Activated CD4-positive, CD25-positive, alpha-beta regulatory T cell treated with anti-CD3 and anti-CD28 coated beads, Interleukin-2, amount 50 U/mL, for 24 hours (primary cell): ENCODE measurements around the gene EDIL3.
"Not testable (repeated sequence)": the region's sequence is repeated elsewhere in the genome, so short reads cannot be mapped to it uniquely, and the experiment has no call there.

Source experiments
- ATAC-seq, 2 donors: fragments of 150-1000 bp; cut with Tn5 transposase; one replicate each; pipeline ENCODE4 v1.10.0; 2021; ENCODE audit warnings: mild to moderate bottlenecking in 1 of 2, moderate library complexity in 1 of 2

The EDIL3 gene

DNA sequence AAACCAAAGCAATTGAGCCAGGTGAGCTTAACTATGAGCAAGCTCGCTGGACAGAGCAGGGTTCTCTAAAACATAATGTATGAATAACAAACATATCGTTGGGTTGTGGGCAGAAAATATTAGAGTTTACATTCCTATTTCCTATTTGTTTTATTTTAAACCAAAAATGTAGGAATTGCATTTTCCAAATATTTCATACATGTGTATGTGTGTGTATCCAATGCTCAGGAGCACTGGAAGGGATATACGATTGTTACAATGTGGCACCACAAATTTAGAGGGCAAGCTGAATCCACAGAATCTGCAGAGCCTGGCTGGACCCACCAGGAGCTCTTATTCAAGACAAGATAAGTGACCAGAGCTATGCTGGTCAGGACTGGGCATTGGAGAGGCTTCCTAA is 338.7 kb downstream of the EDIL3 start:
- no peak for ATAC-seq

DNA sequence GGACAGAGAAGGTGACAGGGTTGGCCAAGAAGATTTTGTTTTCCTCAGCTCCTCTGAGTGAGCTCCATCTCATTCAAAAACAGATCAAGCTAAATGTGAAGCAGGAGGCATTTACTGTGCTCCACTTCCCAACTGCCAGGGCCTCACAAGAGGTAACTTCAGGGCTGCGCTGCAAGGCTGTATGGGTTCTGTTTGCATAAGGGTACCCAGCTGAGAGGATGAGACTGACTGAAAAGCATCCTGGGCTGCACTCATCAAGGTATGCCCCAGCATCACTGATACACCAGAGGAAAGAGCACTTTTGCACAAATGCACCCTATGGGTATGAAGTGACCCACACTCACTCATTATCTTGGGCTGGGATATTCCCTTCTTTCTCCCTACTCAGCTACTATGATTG is 347.8 kb downstream of the EDIL3 start:
- no peak for ATAC-seq

DNA sequence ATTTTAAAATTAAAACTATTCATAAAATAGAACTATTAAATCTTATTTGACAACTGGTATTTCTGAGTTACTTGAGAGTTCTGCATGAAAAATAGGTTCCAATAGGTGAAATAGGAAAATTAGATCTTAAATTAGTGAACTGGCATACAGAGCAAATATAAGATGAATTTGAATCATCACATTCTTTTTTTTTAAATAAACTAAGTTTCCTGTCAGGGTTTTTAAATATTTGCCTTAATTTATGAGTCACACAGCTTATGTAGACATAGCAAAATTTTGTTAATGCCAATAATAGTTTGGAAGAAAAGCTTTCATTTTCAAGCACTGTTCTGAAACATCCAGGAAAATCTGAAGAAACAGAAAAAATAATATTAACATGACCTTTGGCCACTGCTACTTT is 352.4 kb downstream of the EDIL3 start:
- no peak for ATAC-seq

DNA sequence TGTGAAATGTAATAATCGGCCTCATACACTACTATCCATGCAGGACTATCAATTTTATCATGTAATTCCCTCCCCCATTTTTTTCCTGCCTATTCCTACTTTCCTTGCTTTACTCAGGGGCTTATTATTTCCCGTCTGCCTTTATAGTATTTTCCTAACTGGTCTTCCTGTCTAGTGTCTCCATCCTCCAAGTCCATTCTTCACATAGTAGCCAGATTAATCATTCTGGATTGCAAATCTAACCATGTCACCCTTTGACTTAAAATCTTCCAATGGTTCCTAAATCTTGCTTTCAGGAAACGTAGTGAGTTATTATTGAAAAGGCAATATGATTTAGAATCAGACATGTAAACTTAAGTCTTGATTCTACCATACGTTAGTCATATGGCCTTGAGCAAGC is 356.6 kb downstream of the EDIL3 start:
- no peak for ATAC-seq

DNA sequence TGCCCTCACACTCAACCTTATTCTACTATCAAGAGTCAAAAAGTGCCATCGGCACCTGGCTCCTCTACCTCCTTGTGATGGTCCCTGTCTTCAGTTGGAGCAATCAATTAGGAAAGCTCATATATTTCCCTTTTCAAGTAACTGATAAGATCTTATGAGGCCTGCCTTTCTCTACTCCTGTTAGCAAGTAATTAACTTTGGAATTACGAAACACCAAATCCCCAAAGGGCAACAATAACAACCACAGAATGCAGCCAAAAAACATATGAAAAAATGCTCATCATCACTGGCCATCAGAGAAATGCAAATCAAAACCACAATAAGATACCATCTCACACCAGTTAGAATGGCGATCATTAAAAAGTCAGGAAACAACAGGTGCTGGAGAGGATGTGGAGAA is 366.2 kb downstream of the EDIL3 start:
- ATAC-seq: not testable (repeated sequence)

DNA sequence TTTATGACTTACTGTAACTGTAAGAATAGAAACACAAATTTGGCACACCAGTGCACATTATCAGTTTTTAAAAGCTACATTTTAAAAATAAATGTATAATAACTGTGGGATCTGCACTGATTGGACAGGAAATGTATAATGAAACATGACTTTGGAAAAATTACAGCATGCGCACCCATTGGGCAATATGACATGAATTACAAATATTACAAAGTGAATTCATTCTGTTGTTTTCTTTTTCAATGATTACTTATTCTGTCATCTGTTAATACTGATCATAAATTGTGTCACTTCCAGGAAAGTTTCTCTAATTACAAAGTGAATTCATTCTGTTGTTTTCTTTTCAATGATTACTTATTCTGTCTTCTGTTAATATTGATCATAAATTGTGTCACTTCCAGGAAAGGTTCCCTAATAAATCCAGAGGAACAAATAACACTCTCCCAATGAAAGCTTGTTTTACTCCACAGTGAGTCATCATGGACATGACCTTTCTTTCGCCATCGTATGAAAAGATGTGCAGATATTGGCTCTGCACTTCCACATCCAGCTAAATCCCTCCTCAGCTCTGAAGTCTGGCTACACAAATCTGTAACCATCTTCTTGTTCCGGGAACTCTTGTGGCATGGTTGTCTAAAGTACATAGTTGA is 367.0 kb downstream of the EDIL3 start:
- no peak for ATAC-seq

DNA sequence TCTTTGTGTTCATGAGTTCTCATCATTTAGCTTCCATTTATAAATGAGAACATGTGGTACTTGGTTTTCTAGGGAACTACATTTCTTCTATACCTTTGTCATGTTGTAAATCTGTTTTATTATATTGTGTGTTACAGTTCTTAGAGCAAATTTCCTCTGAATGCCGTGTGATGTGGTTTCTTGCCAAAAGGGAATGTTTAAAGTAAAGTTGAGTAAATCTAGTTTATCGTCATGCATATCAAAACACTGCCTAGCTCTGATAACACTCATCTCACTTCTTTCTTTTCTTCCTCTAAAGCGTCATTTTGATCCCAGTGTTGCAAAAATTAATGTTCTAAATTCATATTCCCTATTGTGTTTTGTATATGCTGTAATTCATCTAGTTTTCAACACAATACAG is 368.6 kb downstream of the EDIL3 start:
- ATAC-seq: no peak

DNA sequence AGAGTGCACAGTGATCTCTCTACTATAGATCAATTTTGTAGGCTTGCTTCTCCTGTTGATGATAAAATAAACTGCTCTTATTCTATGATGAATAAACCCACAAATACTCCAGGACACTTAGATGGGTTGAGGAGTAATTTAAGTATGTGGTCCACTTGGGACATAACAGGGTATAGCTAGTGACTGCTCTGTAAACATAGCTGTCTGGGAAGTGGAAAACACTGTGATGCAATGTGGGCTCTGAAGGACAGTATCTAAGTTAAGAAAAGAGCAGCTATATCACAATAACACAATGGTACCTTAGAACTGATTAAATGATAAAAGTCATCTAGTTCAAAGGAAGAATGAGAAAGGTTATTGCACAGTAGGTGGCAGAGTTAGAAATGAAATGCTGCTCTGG is 369.7 kb downstream of the EDIL3 start:
- ATAC-seq: no peak

DNA sequence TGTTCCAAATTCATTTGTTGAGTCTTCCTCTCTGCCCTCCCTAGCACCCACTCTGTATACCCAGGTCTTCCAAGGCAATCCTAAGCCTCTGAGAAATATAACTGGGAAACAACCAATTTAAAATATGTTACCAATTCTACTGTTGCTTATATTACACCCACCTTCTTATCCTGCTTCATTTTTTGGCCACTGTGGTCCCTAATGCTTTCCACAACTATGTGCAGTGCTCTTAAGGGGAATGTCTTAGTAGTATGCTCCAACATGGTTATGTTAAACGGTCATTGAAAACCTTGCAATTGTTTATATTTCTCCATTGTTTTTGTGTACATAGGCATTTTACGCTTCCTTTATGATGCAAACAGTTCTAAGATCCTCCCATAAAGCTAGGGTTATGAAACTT is 390.9 kb downstream of the EDIL3 start:
- no peak for ATAC-seq

DNA sequence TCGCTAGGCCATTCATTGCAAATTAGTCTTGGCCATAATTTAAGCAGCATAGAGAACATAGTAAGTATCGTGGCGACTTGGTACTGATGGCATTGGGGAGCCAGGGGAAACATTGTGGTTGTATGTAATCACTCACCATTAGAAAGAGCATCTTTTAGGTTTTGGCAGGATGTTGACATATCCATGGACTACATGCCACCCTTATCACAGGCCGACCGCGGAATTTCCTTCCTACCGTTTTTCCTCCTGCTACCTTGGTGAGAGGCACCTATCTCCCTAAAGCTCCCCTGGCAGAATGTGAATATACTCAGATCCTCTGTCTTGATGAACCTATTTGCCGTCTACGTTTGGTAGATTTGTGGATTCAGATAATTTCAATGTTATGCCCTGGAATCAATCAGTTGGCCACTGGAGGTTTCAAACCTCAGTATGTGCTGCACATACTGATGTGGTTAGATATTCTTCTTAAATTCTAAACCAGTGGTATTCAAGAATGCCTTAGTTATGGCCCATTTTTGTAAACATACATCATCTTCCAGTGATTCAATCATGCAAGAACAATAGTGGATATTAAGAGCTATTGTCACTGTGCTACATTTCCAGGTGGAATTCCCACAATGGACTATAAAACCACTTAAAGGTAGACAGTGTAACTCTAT is 393.0 kb downstream of the EDIL3 start:
- ATAC-seq: no peak

DNA sequence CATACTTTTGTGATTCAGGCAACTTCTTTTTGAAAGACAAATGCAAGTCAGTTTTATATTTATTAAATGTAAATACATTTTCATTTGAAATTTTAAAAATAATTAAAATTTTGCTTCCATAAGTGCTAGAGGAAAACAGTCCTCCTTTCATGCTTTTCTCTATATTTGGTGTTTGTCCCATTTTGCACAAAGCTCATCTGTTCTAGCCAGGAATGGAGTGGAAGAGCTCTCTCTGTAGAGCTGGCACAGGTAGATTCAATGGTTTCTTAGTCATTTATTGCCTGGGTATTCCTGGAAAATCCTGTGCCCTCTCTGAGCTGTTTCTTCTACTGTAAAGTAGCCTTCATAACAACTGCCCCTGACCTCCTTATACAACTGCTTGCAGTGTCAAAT is 396.4 kb downstream of the EDIL3 start:
- ATAC-seq: no peak

DNA sequence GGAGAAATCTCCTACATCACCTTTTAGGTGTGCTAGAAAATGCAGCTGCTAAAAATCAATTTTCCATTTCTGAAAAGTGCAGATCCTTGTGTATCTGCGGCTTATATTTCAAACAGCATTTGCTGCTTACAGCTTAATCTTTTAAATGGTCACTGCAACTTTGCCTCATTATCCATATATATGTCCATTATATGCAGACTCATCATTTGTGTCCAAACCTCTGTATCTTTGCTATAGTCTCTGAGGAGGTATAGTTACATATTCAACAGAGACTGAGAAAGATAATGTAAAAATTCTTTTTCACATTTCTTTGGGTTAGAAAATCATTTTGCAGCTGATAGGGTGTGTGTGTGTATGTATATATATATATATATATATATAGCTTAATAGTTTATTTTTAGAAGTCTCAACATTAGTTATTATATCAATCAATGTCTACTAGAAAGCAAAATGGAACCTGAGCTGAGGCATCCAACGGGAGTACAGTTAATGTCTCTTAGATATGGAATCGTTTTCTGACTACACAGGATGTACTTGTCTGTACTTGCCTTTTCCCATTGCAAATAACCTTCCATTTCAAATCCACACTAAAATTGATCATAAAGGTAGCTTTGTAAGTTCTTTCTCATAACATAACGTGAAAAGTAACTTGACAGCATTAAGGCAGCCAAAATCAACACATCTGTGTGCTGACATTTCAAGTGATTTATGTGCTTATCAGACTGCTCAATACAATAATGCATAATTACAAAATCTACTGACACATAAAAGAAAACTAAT is 397.0 kb downstream of the EDIL3 start:
- ATAC-seq: no peak

DNA sequence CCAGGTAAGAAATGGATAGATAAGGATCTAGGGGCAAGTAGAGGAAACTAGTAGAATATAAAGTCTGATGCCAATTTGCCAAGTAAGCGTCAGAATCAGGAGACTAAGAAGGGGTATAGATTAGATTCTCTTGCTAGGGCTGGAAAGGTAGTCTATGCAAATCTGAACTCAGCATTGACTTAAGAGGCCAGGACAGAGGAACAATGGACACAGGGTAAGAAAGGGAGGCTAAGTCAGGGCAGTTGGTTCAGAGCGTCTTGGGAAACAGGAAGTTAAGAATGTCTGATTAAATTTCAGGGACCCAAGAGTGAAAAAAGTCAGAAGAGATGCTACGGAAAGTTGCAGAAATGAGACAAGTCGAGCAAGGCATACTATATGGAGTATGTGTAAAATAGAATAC is 400.8 kb downstream of the EDIL3 start:
- no peak for ATAC-seq

DNA sequence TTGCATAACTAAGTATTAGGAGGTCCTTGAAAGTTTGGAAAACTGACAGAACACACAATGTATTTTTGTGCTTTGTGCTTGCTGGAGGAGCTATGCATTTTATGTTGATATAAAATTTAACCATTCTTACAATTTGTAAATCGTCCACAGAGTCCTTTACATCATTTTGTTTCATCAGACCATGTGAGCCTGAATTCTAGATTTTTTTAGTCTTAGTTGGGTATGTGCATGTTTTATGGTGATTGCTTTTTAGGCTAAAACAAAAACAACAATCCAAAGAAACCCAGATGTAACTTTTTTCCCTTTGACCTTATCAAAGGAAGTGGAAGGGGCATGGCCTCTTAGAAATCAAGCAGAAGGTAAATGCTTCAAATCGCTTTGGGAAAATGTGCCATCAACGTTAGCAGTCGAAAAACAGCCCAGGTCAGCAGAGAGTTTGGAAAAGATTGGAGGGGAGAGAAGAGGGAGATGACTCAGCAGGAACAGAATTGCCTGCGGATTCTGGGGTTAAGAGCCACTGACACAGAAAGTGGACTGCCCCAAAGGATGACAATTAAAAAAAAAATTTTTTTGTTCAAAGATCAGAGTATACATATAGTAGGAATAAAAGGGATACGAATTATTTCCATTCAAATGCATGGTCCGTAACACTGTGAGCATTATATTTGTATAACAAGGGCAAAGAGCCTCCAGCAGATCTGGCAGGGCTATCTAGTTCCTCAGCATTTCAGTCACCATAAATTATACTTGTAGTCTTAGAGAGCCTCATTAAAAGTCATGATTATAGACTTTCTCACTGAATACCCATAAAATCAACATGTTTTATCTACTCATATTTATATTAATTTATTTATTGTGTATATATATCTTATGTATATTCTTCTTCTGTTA is 410.5 kb downstream of the EDIL3 start:
- no peak for ATAC-seq

DNA sequence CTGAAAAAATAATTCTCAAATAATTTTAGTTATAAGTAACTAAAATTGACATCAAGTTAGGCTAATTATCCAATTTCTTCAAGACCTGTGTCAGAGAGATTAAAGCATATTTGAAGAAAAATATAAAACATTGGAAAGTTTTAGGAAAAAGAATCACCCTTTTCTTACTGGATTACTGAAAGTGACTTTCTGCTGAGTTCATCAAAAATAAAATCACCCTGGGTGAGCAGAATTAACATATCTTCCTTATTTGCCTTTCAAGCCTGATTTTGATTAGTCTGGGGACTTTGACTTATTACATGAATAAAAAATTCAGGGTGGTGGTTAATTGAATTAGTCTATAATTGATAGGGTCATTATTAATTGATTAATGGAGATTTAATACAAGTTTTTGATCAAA is 411.8 kb downstream of the EDIL3 start:
- ATAC-seq: no peak

DNA sequence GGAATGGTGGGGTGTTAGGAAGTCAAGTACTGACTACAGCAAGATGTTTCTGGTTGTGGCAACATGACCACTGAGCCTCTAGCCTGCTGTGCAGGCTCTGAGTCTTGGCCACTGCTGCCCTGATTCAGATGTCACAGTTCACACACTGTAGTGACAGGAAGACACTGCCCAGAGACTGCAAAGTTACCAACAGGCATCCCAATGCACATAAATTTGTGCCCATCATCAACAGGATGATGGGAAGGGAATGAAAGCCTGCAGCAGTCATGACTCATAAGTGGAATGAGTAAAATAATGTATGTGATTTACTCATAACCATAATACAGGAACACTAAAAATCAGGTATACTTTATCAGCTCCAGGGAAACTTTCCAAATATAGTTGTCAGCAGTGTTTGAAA is 412.4 kb downstream of the EDIL3 start:
- ATAC-seq: no peak

DNA sequence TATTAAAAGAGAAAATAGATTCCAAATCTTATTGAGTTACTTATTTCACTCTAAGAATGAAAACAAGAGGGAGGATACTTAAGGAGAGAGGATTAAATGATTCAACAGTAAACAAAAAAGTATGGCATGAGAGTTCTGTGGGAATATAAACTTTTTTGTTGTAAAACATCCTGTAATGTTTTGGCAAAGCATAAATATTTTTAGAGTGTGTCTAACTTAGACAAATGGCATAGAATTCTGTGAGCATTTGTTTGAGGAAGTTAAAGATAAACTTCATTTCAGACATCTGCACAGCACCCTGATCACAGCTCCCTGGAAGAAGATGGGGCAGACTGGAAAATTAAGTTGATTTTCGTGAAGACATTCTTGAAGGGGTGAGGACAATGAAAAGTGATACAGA is 417.3 kb downstream of the EDIL3 start:
- no peak for ATAC-seq

DNA sequence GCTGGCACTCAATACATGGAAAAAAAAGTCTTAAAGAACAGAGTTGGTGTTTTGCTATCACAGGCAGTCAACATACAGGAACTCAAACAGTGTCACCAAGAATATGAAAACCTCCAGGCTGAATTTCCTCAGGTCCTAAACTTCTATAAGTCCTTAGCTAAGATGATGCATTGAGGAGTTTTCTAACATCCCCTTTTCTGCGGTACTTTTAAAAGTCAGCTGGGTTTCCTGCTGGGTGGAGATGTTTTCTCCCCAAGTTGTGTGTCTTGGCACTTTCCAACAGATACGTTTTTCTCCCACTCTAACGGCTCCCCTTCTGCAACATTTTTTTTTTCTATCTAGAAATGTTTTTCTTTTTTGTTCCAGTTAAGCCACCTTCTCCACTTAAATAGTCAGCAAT is 419.2 kb downstream of the EDIL3 start:
- ATAC-seq: no peak

DNA sequence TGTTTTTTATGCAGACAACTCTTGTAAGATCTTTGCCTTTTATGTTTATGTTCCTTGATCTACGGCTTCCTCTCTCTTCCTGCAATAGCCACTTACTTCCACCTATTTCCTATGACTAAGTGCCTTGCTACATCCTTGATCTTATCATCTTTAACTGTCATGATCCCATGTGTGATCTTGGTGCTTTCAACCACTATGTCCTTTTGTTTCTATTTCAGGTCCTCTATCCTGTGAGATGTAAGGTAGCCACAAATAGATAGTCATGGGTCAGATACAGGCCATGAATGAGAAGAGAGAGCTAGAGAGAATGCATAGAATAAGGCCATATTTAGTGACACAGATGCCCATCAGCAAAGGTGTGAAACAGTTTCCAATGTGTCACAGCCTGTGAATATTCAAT is 420.4 kb downstream of the EDIL3 start:
- ATAC-seq: no peak

DNA sequence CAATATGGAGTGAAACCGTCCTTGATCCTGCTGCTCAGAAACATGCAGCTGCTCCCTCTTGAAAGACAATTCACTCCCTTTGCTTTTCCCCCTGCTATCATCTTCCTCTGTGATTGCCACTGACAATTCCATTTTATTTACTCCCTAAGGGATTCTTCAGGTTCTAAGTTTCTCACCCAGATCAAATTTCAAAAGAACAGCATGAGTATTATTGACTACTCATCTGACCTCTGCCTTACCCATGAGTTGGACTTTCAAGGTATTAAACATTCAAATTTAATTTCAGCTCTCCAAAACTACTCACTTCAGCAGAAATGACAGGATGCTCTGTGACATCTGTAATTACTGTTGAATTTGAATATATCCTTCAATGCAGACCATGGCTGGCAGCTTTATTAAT is 427.5 kb downstream of the EDIL3 start:
- no peak for ATAC-seq

DNA sequence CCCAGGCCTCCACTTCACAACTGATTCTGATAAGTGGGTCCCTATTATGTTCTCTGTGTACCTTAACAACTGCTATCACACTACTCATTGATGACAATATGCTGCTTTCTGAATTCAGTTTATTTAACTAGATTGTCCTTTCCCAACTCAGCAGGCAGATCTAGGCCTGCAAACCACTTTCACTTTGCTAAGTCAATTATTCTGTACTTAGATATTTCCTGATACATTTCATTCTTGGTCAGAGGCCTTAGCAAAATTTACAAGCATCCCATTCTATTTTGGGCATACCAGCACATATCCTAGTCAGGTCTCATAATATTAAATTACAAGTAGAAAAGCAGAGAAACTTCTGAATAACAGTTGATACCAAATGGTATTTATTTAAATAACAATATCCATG is 428.3 kb downstream of the EDIL3 start:
- no peak for ATAC-seq

DNA sequence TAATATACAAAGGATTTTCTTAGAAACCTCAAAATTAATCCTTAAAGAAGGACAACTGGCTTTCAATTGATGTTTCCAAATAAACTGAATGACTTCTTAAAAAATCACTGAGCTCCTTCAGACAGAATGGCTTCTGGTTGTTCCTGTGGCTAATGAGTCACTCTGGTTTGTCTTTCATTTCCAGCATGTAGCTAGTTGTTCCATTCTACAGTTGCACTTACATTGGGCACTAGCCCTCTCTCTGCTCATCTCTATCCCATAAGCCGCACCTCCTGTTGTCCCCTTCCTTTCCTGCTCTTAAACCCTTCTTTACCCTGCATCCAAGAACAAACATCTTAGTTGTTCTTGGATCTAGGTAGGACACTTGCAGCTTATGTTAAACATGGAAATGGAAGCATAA is 428.8 kb downstream of the EDIL3 start:
- ATAC-seq: no peak

DNA sequence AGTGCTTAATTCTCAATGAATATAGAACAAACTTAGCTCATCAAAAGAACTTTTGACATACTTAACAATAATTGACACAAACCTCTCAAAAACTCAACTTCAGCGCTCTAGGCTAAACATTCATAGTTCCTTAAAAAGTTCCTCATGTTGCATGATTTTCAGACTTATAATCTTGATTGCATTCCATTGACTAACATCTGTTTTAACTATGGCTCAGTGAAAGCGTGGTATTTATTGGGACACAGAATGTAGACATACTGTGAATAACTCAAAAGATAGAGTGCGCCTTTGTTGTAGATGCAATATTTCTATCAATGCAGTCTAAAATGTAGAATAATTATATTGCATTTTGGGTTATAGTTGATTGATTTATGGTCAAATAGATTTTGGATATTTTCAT is 436.9 kb downstream of the EDIL3 start:
- ATAC-seq: no peak
